WTC11 (cell line): Measurements from ENCODE around the gene ATP9A. TPM values are rescaled to one million over a fixed set of nuclear protein-coding genes. Genes with fewer than 3 reads are reported as not detected.

ENCODE experiments used
- ATAC-seq: fragments of 200-7000 bp; cut with Tn5 transposase; 2 replicates; pipeline ENCODE4 v1.10.0; 2021; ENCODE audit warnings: mild to moderate bottlenecking, moderate library complexity
- CTCF ChIA-PET: fragments of 300-600 bp; sonication (Branson Sonifier 250); formaldehyde crosslinking; loops from one replicate; lab custom pipeline; 2021; ENCODE audit warnings: antibody characterized with exemption; lab: Charles Lee
- POLR2A ChIA-PET: fragments of 350-600 bp; sonication (Branson Sonifier 250); formaldehyde crosslinking; loops from one replicate; lab custom pipeline; 2021; ENCODE audit warnings: antibody characterized with exemption; lab: Charles Lee
- DNase-seq: peaks from one replicate; pipeline ENCODE4 v3.0.0; 2021; ENCODE audit warnings: low spot score
- H3K27ac Mint-ChIP-seq: 2 replicates; pipeline ENCODE4 v1.8.0; 2021; ENCODE audit warnings: mixed read lengths
- H3K27me3 Mint-ChIP-seq: 2 replicates; pipeline ENCODE4 v1.8.0; 2021; ENCODE audit warnings: low read depth, mild to moderate bottlenecking, moderate library complexity, mixed read lengths
- H3K36me3 Mint-ChIP-seq: 2 replicates; pipeline ENCODE4 v1.8.0; 2021; ENCODE audit warnings: mixed read lengths
- H3K4me1 Mint-ChIP-seq: 2 replicates; pipeline ENCODE4 v1.8.0; 2022; ENCODE audit warnings: mixed read lengths
- H3K4me3 Mint-ChIP-seq: 2 replicates; pipeline ENCODE4 v1.8.0; 2021; ENCODE audit warnings: mild to moderate bottlenecking, moderate library complexity, mixed read lengths
- H3K9me3 Mint-ChIP-seq: 2 replicates; pipeline ENCODE4 v1.8.0; 2021; ENCODE audit warnings: mixed read lengths
- CDX4 ChIP-seq: fragments of 250-450 bp; sonication (Bioruptor Pico); IDR thresholded peaks from 2 replicates; pipeline ENCODE4 v1.9.0; 2021; ENCODE audit warnings: moderate library complexity, mild to moderate bottlenecking, inconsistent platforms, borderline replicate concordance
- CREM ChIP-seq: sonication (generic); formaldehyde crosslinking; IDR thresholded peaks from 2 replicates; pipeline ENCODE4 v1.8.1; 2022; ENCODE audit warnings: mild to moderate bottlenecking, missing genetic modification reagents, moderate library complexity
- EMX1 ChIP-seq: fragments of 250-450 bp; sonication (Bioruptor Pico); IDR thresholded peaks from 2 replicates; pipeline ENCODE4 v1.8.0; 2021; ENCODE audit warnings: mild to moderate bottlenecking
- FOXP1 ChIP-seq: sonication (generic); formaldehyde crosslinking; IDR thresholded peaks from 2 replicates; pipeline ENCODE4 v1.8.0; 2022; ENCODE audit warnings: missing genetic modification reagents, mild to moderate bottlenecking, moderate library complexity, borderline replicate concordance
- GRHL2 ChIP-seq: fragments of 250-450 bp; sonication (Bioruptor Pico); IDR thresholded peaks from 2 replicates; pipeline ENCODE4 v1.8.0; 2022; ENCODE audit warnings: mild to moderate bottlenecking, moderate library complexity; ENCODE audit not compliant: insufficient replicate concordance, severe bottlenecking
- GTF2I ChIP-seq: fragments of 250-450 bp; sonication (Bioruptor Pico); conservative IDR thresholded peaks from 2 replicates; pipeline ENCODE4 v1.4.0; 2021; ENCODE audit warnings: mild to moderate bottlenecking
- JUN ChIP-seq: sonication (generic); formaldehyde crosslinking; IDR thresholded peaks from 2 replicates; pipeline ENCODE4 v1.8.0; 2023; ENCODE audit warnings: mild to moderate bottlenecking, missing genetic modification reagents
- NR3C1 ChIP-seq: sonication (generic); formaldehyde crosslinking; conservative IDR thresholded peaks from 2 replicates; pipeline ENCODE4 v1.8.1; 2023; ENCODE audit warnings: low read depth, mild to moderate bottlenecking, missing genetic modification reagents
- OVOL2 ChIP-seq: fragments of 250-450 bp; sonication (Bioruptor Pico); IDR thresholded peaks from 2 replicates; pipeline ENCODE4 v1.9.0; 2021; ENCODE audit warnings: mild to moderate bottlenecking, borderline replicate concordance
- RELA ChIP-seq: sonication (generic); formaldehyde crosslinking; IDR thresholded peaks from 2 replicates; pipeline ENCODE4 v1.8.1; 2022; ENCODE audit warnings: missing genetic modification reagents, mild to moderate bottlenecking, borderline replicate concordance
- TEAD4 ChIP-seq: sonication (generic); formaldehyde crosslinking; IDR thresholded peaks from 2 replicates; pipeline ENCODE4 v1.8.0; 2022; ENCODE audit warnings: mild to moderate bottlenecking, missing genetic modification reagents
- ZBTB21 ChIP-seq: sonication (generic); formaldehyde crosslinking; IDR thresholded peaks from 2 replicates; pipeline ENCODE4 v1.8.1; 2023; ENCODE audit warnings: mild to moderate bottlenecking, missing genetic modification reagents, borderline replicate concordance
- ZMAT4 ChIP-seq: fragments of 250-450 bp; sonication (Bioruptor Pico); IDR thresholded peaks from 2 replicates; pipeline ENCODE4 v1.9.0; 2021; ENCODE audit warnings: mild to moderate bottlenecking
- ZNF121 ChIP-seq: sonication (generic); formaldehyde crosslinking; IDR thresholded peaks from 2 replicates; pipeline ENCODE4 v1.8.0; 2023; ENCODE audit warnings: missing genetic modification reagents
- ZNF219 ChIP-seq: sonication (generic); formaldehyde crosslinking; IDR thresholded peaks from 2 replicates; pipeline ENCODE4 v1.8.0; 2023; ENCODE audit warnings: missing genetic modification reagents, mild to moderate bottlenecking, borderline replicate concordance
- ZNF671 ChIP-seq: fragments of 250-450 bp; sonication (Bioruptor Pico); IDR thresholded peaks from 2 replicates; pipeline ENCODE4 v1.8.0; 2021; ENCODE audit warnings: mild to moderate bottlenecking
- total RNA-seq: library from RNA; stranded (reverse); gene quantifications from 3 replicates; pipeline ENCODE4 v1.2.3, GENCODE V29; 2021
- TF ChIP-seq, protein P1 (sequence below): fragments of 250-450 bp; sonication (Bioruptor Pico); IDR thresholded peaks from 2 replicates; pipeline ENCODE4 v2.1.2; 2022; ENCODE audit warnings: mild to moderate bottlenecking, moderate library complexity
- TF ChIP-seq, protein P2 (sequence below): sonication (generic); formaldehyde crosslinking; IDR thresholded peaks from 2 replicates; pipeline ENCODE4 v1.8.0; 2023; ENCODE audit warnings: missing genetic modification reagents
- TF ChIP-seq, protein P3 (sequence below): sonication (generic); formaldehyde crosslinking; IDR thresholded peaks from 2 replicates; pipeline ENCODE4 v1.8.0; 2022; ENCODE audit warnings: missing genetic modification reagents
- TF ChIP-seq, protein P4 (sequence below): sonication (generic); formaldehyde crosslinking; IDR thresholded peaks from 2 replicates; pipeline ENCODE4 v1.8.1; 2023; ENCODE audit warnings: mild to moderate bottlenecking, missing genetic modification reagents

The ATP9A gene
- total RNA-seq, 1 experiment from 2014 or later: 5.0 TPM

DNA sequence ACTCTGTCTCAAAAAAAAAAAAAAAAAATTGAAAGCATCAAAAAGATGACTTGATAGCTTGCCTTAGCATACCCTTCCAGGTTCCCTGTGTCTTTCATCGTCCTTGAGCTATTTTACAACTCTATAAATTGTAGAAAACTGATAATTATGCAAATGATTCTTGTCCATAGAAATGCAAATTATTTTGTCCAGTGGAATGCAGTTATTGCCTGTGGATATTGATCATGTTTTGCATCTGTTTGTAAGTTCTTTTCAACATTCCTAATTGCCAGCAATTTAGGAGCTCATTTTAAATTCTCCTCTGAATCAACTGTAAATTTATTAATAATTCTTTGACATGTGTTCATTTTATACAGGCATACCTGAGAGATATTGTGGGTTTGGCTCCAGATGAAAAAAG, 7.1 kb upstream of the ATP9A start (continued):
- no peak for TF ChIP-seq ZMAT4 (CRISPR knock-in tag)
- TF ChIP-seq EMX1 (CRISPR knock-in tag): no peak

- Mint-ChIP-seq H3K4me3 (no peak overlapping the region), H3K9me3 (no peaks in the 10 kb centered on the region), H3K27me3 (peaks cover 7% of the 10 kb centered on the region)
- ATAC-seq: no peak
- TF ChIP-seq GTF2I (no peak), ZNF121 (CRISPR knock-in tag) (0 out of 2 replicates have a peak, but pooled peaks have one; percentile 10)
- TF ChIP-seq, all 79 proteins: peak for 1
- H3K27ac Mint-ChIP-seq: no peak overlapping the region
- H3K36me3 Mint-ChIP-seq: no peaks in the 10 kb centered on the region
- peaks cover 10% of the 10 kb centered on the region for H3K4me1 Mint-ChIP-seq
- ChIA-PET CTCF (no interaction called here), POLR2A (no interaction called here)
- DNase-seq: no peak
These were observed 4.0 kb upstream of the ATP9A start for GRCh38 chr20:51772236-51772635.

DNA sequence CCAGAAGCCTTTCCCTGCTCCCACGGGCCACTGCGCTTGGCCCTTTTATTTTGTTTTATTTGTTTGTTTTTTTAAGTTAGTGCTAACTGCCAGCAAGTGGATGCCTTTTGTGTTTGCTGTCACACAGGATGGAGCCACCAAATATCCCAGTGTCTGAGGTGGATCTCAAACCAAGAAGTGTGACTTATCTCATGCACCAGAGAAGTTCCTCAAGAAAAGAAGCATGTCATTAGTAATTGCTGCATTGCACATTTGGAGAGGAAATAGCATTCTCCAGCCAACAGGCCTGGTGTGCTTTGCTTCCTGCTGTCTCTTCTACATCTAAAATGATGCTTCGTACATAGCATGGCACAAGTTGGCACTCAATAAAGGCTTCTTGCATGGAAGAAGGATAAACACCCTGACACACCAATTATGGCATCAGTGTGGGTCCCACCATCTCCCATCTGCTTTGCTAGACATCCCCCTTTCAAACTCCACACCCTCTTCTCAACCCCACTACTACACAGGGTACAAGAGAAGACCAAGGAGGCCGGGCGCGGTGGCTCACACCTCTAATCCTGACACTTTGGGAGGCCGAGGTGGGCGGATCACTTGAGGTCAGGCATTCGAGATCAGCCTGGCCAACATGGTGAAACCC, 1.9 kb upstream of the ATP9A start:
- H3K9me3 Mint-ChIP-seq: no peaks in the 10 kb centered on the region
- ChIA-PET CTCF (no interaction called here), POLR2A (no interaction called here)
- H3K36me3 Mint-ChIP-seq: no peaks in the 10 kb centered on the region
- H3K27ac Mint-ChIP-seq: 0 out of 2 replicates have a peak overlapping the region, but pooled peaks have one; percentile 21
- H3K27me3 Mint-ChIP-seq: peaks cover 7% of the 10 kb centered on the region
- DNase-seq: no peak
- TF ChIP-seq JUN (CRISPR knock-in tag): no peak
- TF ChIP-seq, protein P1, sequence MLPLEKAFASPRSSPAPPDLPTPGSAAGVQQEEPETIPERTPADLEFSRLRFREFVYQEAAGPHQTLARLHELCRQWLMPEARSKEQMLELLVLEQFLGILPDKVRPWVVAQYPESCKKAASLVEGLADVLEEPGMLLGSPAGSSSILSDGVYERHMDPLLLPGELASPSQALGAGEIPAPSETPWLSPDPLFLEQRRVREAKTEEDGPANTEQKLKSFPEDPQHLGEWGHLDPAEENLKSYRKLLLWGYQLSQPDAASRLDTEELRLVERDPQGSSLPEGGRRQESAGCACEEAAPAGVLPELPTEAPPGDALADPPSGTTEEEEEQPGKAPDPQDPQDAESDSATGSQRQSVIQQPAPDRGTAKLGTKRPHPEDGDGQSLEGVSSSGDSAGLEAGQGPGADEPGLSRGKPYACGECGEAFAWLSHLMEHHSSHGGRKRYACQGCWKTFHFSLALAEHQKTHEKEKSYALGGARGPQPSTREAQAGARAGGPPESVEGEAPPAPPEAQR (CRISPR knock-in tag): no peak
- no peak for TF ChIP-seq FOXP1 (CRISPR knock-in tag)
- no peak for TF ChIP-seq ZBTB21 (CRISPR knock-in tag)
- no peak for TF ChIP-seq ZNF671 (CRISPR knock-in tag)
- no peak for TF ChIP-seq CREM (CRISPR knock-in tag)
- no peak for TF ChIP-seq RELA
- no peak for TF ChIP-seq OVOL2 (CRISPR knock-in tag)
- TF ChIP-seq GRHL2 (CRISPR knock-in tag): no peak
- no peak for TF ChIP-seq ZNF219 (CRISPR knock-in tag)
- TF ChIP-seq TEAD4 (CRISPR knock-in tag): no peak
- TF ChIP-seq CDX4: no peak
- H3K4me1 Mint-ChIP-seq: peaks cover 9% of the 10 kb centered on the region
- ATAC-seq: no peak
- H3K4me3 Mint-ChIP-seq: peak overlapping the region; percentile 26; the same call in 1 of the 2 replicates

DNA sequence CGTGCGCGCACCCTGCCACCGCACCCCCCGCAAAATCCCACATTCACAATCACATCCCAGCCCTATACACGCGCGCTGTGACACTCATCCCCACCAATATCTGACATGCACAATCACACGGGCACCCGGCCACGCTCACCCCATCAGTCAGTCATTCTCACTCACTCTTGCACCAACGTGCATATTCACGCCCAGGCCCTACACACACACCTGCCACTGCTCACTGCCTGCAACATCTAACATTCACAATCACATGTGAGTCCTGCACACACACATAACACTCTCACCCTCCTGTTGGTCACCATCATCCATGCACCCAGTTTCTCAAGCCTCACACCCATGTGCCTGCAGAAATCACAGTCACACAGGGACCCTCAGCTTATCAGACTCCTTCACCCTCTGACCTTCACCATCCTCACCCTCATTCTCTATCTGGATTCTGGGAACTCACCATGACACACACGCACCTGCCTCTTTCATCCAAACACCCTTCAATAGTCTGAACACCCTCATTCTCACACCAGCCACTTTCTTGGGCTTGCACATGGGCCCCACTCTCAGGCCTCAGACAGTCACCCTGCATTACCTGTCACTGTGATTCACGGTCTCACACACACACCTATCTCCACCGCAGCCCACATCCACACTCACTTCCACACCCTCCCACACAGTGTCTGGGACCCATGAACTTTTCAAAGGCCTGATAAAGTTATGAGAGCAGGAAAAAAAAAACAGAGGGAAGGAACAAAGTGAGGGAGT, 748 bp upstream of the ATP9A start:
- CTCF ChIA-PET: no interaction called here
- ATAC-seq (no peak), DNase-seq (no peak)
- peaks cover 9% of the 10 kb centered on the region for H3K4me1 Mint-ChIP-seq
- H3K9me3 Mint-ChIP-seq: no peaks in the 10 kb centered on the region
- POLR2A ChIA-PET: no interaction called here
- no peaks in the 10 kb centered on the region for H3K36me3 Mint-ChIP-seq
- H3K4me3 Mint-ChIP-seq: peak overlapping the region; percentile 82
- H3K27me3 Mint-ChIP-seq: peaks cover 7% of the 10 kb centered on the region
- no peak overlapping the region for H3K27ac Mint-ChIP-seq
- TF ChIP-seq, protein P2, sequence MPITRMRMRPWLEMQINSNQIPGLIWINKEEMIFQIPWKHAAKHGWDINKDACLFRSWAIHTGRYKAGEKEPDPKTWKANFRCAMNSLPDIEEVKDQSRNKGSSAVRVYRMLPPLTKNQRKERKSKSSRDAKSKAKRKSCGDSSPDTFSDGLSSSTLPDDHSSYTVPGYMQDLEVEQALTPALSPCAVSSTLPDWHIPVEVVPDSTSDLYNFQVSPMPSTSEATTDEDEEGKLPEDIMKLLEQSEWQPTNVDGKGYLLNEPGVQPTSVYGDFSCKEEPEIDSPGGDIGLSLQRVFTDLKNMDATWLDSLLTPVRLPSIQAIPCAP (CRISPR knock-in tag): no peak
- TF ChIP-seq, protein P3, sequence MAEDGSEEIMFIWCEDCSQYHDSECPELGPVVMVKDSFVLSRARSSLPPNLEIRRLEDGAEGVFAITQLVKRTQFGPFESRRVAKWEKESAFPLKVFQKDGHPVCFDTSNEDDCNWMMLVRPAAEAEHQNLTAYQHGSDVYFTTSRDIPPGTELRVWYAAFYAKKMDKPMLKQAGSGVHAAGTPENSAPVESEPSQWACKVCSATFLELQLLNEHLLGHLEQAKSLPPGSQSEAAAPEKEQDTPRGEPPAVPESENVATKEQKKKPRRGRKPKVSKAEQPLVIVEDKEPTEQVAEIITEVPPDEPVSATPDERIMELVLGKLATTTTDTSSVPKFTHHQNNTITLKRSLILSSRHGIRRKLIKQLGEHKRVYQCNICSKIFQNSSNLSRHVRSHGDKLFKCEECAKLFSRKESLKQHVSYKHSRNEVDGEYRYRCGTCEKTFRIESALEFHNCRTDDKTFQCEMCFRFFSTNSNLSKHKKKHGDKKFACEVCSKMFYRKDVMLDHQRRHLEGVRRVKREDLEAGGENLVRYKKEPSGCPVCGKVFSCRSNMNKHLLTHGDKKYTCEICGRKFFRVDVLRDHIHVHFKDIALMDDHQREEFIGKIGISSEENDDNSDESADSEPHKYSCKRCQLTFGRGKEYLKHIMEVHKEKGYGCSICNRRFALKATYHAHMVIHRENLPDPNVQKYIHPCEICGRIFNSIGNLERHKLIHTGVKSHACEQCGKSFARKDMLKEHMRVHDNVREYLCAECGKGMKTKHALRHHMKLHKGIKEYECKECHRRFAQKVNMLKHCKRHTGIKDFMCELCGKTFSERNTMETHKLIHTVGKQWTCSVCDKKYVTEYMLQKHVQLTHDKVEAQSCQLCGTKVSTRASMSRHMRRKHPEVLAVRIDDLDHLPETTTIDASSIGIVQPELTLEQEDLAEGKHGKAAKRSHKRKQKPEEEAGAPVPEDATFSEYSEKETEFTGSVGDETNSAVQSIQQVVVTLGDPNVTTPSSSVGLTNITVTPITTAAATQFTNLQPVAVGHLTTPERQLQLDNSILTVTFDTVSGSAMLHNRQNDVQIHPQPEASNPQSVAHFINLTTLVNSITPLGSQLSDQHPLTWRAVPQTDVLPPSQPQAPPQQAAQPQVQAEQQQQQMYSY (CRISPR knock-in tag): no peak
- no peak for TF ChIP-seq NR3C1 (CRISPR knock-in tag)
- TF ChIP-seq, protein P4, sequence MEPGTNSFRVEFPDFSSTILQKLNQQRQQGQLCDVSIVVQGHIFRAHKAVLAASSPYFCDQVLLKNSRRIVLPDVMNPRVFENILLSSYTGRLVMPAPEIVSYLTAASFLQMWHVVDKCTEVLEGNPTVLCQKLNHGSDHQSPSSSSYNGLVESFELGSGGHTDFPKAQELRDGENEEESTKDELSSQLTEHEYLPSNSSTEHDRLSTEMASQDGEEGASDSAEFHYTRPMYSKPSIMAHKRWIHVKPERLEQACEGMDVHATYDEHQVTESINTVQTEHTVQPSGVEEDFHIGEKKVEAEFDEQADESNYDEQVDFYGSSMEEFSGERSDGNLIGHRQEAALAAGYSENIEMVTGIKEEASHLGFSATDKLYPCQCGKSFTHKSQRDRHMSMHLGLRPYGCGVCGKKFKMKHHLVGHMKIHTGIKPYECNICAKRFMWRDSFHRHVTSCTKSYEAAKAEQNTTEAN (CRISPR knock-in tag): peak; percentile 54; the same call in 1 of the 2 replicates
